Activated CD4-positive, alpha-beta T cell treated with anti-CD3 and anti-CD28 coated beads, Interleukin-2, amount 50 U/mL, for 48 hours (primary cell): ENCODE results near the gene DPM2.

Experiments
- DNase-seq, 2 experiments: peaks; one replicate each; pipeline ENCODE4 v3.0.0-alpha.2; 2020

The DPM2 gene

GRCh38 chr9:127895811-127896210 lies 41.8 kb downstream of the DPM2 start:
- DNase-seq: no peak

DNA sequence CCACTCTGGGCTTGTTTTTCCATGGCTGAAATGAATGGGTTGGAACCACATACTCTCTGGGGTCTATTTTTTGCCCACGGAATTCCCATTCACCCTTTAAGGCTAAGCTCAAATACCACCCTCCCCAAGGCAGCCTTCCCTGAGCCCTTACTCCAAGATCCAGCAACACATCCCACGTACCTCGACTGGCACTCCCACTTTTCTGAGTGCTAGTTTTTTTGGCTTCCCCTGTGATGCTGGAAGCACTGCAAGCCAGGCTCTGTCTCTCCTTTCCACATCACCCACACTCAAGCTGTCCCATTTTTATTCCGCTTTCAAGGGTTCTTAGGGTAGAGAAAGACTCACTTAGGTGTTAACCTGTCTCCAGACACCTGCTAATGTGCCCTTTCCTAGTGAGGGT lies 44.3 kb downstream of the DPM2 start:
- no peak for DNase-seq

DNA sequence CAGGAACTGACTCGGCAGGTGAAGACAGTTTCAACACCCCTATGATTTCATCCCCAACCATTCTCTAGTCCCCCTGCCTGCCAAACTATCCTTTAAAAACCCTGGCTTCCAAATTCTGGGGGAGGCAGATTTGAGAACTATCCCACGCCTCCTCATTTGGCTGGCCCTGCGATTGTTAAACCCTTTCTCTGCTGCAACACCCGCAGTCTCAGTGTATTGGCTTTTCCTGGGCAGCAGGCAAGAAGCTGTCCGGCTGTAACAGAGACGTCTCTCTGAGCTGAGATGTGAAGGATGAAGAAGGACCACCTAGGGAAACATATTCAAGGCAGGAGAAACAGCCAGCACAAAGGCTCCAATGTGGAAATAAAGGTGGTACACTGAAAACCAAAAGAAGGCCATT lies 44.8 kb downstream of the DPM2 start:
- DNase-seq: no peak

DNA sequence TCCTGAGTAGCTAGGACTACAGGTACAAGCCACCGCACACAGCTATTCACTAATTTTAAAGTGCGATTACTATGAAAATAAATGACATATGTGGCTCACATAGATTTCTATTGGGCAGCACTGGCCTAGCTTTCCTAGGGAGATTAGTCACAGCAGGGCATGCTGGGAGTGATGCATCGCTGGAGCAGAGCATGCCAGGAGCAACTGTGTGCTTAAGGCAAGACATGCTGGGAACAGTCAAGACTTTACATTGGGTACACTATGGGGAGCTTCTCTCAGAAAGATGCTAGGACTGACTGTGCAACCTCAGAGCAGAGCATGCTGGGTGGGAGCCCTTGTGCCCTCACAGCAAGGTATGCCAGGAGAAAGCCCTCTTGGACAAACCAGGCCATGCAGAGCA lies 47.6 kb downstream of the DPM2 start:
- no peak for DNase-seq

- no peak for DNase-seq
Measured at GRCh38 chr9:127887792-127888191, 49.9 kb downstream of the DPM2 start.

- DNase-seq: no peak
Measured at GRCh38 chr9:127886401-127886972, 51.2 kb downstream of the DPM2 start.

- DNase-seq: no peak
Measured at GRCh38 chr9:127885508-127886281, 52.0 kb downstream of the DPM2 start.
